GM21526 (cell line): ENCODE measurements around the gene NUDT22.
"Not testable (repeated sequence)": the region's sequence is repeated elsewhere in the genome, so short reads cannot be mapped to it uniquely, and the experiment has no call there.

Experiments used
- ATAC-seq: cut with Tn5 transposase; IDR thresholded peaks from one replicate; pipeline ENCODE4 v1.9.1; 2021; ENCODE audit warnings: moderate library complexity; ENCODE audit not compliant: unreplicated experiment, low FRiP score

Gene NUDT22

GRCh38 chr11:64241241-64241490 is 15.1 kb downstream of the NUDT22 start:
- peak; percentile 53 for ATAC-seq

- no peak for ATAC-seq
These were observed 15.7 kb downstream of the NUDT22 start for GRCh38 chr11:64241491-64242374.

GRCh38 chr11:64243236-64243854 is 17.3 kb downstream of the NUDT22 start:
- no peak for ATAC-seq

GRCh38 chr11:64244107-64244506 is 18.0 kb downstream of the NUDT22 start:
- ATAC-seq: no peak

DNA sequence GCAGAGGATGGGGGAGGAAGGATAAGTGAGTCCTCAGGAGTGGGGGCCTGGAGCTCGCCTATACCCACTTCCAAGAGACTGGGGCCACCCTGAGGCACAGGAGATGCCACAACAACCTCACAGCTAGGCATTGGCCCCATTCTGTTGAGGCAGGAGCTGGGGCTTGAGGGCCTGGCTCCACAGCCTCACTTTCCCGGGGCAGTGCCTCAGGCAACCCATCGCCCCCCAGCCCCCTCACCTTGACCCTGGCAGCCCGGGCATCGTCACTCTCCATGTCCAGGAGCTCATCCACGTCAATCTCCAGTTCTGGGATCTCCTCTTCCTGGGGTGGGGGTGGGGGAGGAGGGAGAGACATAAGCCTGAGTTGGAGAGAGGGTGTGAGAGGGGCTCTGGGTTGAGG is 18.9 kb downstream of the NUDT22 start:
- ATAC-seq: no peak

GRCh38 chr11:64245401-64245796 is 19.3 kb downstream of the NUDT22 start:
- no peak for ATAC-seq

- ATAC-seq: no peak
These were observed 19.9 kb downstream of the NUDT22 start for GRCh38 chr11:64245797-64246620.

- ATAC-seq: not testable (repeated sequence)
These were observed 20.5 kb downstream of the NUDT22 start for GRCh38 chr11:64246621-64246870.

DNA sequence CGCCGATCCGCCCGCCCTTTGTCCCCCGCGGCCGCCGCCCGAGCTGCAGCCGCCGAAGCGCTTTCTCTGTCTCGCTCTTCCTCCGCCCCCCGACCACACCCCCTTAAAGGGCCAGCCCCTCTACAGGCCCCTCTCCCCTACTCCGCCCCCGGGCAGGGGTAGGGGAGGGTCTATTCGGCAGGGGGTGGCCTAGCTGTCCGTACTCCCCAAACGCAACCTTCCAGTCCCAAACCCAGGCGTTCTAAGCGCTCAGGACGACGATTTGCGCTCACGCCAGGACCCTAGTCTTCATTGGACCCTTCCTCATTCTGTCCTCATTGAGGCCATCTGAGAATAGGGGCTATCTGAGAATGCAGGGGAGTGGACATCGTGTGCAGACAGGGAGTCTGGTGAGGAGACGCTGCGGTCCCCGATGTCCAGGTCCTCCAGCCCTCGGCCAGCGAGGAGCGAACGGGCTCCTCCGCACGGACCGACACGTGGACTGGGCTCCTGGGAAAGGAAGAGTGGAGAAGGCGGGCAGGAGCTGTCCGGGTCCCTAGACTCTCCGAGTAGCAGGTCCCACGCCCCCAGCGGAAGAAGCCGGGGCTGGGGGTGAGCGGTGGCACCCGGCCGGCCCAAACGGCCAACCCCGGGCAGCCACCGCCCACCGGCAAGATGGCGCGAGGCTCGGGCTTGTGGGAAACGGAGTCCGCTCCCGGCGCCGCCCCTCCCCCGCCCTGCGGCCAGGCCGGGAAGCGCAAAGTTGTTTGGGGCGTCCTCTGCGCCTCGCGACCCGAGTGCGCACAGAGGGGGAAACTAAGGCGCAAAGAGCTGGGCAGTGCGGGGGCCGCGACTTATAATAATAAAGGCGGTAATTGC is 21.0 kb downstream of the NUDT22 start, which contains the start of gene PPP1R14B:
PPP1R14B (minus strand) TSS at position 73 of the 858 bp plus-strand sequence. CDS start 270 bp downstream, outside the sequence.
- ATAC-seq: no peak

DNA sequence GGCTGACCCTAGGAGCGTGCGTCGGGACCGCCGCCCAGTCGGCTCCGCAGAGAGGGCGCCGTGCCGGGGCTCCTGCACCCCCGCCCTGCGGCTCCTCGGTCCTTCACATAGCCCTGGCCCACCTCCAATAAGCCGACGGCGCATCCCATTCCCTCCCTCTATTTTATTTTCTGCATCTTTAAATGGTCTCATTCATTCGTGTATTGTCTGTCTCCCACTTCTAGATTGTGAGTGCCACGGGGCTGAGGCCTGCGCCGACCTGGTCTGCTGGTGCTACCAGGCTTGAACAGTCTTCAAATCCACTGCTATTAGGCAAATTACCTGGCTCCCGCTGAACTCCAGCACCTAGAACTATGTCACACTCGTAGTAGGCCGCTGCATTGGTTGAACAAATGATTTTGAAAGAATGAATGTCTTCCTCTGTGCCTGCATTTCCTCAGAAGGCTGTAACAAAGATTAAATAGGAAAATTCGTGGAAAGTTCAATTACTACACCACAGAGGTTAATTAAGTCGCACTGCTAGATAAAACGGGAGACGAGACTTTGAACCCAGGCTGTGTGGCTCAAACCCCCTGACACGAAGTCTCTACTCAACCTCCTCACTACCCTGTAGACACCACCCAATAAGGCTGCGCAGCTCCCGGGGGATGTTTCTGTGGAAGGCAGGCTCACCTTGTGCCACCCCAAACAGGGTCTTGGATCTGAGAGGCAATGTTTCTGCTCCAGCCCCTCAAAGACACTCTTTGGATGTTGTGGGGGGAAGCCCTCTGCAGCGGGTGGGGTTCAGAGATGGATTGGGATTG is 21.9 kb downstream of the NUDT22 start:
- ATAC-seq: no peak

- no peak for ATAC-seq
These were observed 22.5 kb downstream of the NUDT22 start for GRCh38 chr11:64248578-64248977.

GRCh38 chr11:64249038-64249437 is 23.0 kb downstream of the NUDT22 start:
- ATAC-seq: no peak

DNA sequence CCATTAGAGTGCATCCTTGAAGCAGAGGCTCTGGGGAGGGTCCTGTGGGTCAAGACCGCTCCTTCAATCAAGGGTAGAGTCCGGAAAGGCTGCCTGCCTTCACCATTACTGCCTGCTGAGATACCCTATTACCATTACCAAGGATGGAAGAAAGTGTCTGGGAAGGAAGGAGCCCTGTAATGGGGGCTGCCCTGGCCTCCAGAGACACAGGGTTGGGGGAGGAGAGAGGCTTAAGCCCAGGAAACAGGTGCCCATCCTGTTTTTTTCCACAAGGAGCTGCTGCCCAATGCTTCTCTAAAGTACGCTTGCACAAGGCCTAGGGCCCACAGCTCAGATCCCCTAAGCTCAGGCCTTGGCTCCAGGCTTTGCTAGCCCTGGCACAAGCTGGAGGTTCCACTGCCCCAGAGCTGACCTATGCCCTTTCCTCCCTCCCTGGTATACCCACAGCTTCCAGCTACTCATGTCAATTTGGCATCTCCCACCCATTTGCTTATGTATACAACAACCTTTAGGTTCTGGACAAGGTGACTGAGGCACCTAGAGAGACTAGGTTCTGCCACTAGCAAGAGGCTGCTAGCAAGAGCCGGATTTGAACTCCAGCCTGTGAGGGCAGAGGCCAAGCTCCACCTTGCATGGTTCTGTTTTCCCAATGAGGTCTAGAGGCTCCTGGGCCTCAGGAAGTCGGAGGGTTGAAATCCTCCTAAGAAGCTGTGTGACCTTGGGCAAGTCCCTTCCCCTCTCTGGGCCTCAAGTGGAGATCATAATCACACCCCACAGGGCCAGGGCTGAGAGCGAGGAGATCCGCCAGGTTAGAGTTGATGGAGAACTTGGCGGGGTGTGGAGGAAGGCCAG is 23.7 kb downstream of the NUDT22 start:
- ATAC-seq: no peak

DNA sequence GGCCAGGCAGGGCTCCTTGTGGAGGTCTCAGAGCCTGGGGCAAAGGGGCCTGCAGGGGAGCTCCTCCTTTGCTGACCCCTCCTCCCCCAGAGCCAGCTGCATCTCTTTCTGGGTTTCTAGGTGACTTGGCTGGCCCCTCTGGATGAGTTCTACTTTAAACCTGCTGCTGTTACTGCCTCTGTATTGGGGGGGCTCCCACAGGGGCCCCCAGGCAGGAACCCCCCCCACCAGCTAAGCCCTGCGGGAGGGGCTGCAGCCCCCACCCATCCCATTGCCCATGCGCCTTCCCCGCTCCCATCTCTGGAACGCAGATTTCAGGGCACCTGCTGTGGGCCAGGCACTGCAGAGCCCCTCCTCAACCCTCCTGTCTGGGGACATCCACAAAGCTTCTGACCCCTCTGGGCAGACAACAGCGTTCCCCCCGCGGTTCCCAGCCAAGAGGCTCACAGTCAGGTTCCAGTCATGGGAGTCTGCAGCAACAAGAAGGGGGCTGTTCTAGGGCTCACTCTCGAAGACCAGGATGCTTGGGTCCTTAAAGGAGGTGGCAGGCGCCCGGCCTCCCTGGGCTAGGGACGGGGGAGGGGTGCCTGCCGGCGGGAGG is 24.4 kb downstream of the NUDT22 start:
- no peak for ATAC-seq

DNA sequence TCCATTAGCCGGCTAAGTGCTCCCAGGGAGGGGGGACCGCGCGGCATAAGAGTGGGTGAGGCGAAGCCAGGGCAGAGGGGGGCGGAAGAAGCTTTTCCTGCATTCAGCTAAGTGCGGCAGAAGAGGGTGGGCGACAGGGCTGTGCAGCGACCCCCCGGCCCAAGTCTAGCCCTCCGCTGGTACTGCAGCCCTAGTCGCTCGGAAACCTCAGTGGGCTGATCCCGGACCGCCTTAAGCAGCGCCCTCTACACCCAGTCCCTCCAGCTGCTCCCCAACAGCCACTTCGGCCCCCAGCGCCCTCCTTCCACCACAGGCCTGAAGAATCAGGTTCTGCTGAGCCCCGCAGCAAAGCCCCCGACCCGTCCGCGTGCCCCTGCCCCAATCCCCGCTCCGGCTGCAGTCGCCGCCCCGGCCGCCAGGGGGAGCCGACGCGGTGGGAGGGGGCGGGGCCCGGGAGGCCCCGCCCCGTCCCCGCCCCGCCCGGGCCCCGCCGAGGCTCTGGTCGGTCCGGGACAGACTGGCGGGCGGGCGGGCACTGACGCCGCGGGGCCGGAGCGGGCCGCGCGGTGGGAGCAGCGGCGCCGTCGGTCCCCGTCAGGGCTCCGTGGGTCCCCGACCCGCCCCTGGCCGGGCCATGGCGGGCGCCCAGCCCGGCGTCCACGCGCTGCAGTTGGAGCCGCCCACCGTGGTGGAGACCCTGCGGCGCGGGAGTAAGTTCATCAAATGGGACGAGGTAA is 25.1 kb downstream of the NUDT22 start, which contains the start of gene PLCB3:
PLCB3 (plus strand) TSS at position 515 of the 737 bp plus-strand sequence; CDS start at position 635, 120 bp downstream.
- ATAC-seq: no peak

GRCh38 chr11:64251753-64252002 is 25.6 kb downstream of the NUDT22 start:
- no peak for ATAC-seq

GRCh38 chr11:64252003-64252872 is 26.2 kb downstream of the NUDT22 start:
- no peak for ATAC-seq
